Skeletal muscle tissue (tissue), 4 donors: Measurements from ENCODE around the gene PCP4. TPM values are rescaled to one million over a fixed set of nuclear protein-coding genes. Genes with fewer than 3 reads are reported as not detected.

Source experiments
- H3K27ac ChIP-seq: one replicate; pipeline ENCODE4 v1.7.0; 2013; ENCODE audit warnings: mild to moderate bottlenecking, low read depth, low read length, inconsistent platforms
- H3K27me3 ChIP-seq, 3 donors: one replicate each; pipeline ENCODE4 v1.7.0; 2013; ENCODE audit warnings: low read length in 3 of 3; ENCODE audit not compliant: control insufficient read depth in 3 of 3, insufficient read depth in 3 of 3
- H3K36me3 ChIP-seq, 3 donors: one replicate each; pipeline ENCODE4 v1.7.0; 2013; ENCODE audit warnings: low read length in 3 of 3; ENCODE audit not compliant: control insufficient read depth in 3 of 3, insufficient read depth in 3 of 3
- H3K4me1 ChIP-seq, 3 donors: one replicate each; pipeline ENCODE4 v1.7.0; 2013; ENCODE audit warnings: low read length in 3 of 3, mild to moderate bottlenecking in 3 of 3; ENCODE audit not compliant: control insufficient read depth in 3 of 3, insufficient read depth in 3 of 3
- H3K4me3 ChIP-seq, 3 donors: one replicate each; pipeline ENCODE4 v1.7.0; 2013; ENCODE audit warnings: low read length in 3 of 3
- H3K9ac ChIP-seq, 3 donors: one replicate each; pipeline ENCODE4 v1.7.0; 2013; ENCODE audit warnings: low read length in 3 of 3, mild to moderate bottlenecking in 3 of 3, moderate library complexity in 2 of 3, low read depth in 1 of 3
- H3K9me3 ChIP-seq, 3 donors: one replicate each; pipeline ENCODE4 v1.7.0; 2013; ENCODE audit warnings: low read length in 3 of 3; ENCODE audit not compliant: control insufficient read depth in 3 of 3
- total RNA-seq: library from RNA; depleted of rRNA; stranded (reverse); fragments of >200 nt; gene quantifications from one replicate; pipeline ENCODE4 v1.2.3, GENCODE V29; 2014
- donor health status: Osteomylitis.

Gene PCP4
- total RNA-seq, 1 donor from 2014 or later = not detected

DNA sequence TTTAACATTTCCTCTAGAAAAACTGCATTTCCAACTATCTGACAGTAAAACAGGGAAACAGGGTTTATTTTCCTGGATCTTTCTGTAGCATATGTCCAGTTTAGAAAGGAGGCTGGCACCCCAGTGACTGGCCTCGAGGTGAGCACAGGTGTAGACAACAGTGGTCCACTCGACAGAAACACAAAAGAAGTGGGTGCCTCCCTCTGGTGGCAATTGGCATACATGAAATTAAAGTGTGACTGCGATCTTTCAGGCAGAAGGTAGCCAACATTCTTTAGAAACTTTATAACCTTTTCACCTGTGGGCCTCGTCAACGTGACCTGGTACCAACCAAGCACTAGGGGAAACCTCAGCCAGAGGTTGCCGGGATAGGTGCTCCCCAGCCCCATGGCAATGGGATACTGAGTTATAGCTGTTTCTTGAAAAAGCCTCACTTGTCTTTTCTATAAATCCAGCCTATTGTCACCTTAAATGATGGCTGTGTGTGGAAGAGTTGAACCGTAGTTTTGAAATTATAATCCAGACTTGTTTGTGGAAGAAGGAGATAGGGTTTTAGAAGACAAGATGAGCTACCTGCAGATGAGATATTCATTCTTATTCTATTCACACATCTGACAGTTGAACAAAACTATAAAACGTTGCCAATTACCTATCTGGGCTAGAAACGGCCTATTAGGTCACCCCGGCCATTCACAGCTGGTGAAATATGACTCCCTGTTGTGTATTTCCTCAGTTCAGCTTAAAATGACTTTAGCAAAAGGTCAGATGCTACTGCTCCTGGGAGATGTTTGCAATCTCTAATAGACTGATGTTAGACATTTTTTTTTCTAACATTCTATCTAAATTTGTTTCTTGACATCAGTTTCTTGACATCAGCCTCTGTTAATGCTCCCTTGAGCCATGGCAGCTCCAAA is 44.3 kb downstream of the PCP4 start:
- H3K27ac ChIP-seq = no peak overlapping the region
- no peak overlapping the region for H3K9ac ChIP-seq
- H3K4me1 ChIP-seq = no peaks in the 10 kb centered on the region
- no peaks in the 10 kb centered on the region for H3K9me3 ChIP-seq
- H3K4me3 ChIP-seq = no peak overlapping the region
- H3K36me3 ChIP-seq = no peaks in the 10 kb centered on the region
- peaks cover 0 to 8% (median 0%) of the 10 kb centered on the region in 3 donors for H3K27me3 ChIP-seq

DNA sequence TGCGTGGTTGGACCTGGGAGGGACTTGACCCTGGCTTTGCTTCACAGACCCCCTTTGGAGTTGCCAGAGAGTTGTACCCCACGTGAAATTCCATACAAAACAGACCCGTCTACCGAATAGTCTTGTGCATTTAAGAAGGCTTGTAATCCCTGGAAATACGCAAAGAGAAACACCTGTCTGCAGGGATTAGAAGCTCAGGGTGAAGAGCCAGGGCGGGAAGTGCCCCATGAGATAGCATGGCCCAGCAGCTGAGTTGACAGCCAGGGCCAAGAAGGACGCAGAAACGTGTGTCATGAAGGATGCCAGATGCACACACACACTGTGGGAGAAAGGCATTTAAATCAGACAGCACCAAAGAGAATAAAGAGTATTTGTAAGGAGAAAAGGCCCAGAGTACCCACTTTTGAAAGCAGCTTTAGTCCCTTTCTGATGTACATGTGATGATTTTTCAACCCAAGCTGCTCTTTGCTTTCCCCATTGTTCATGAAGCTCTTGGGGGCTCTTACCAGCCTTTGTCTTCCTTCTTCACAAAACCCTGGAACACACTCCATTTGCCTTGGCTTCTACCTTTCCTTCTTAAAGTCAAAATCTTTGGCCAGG is 46.6 kb downstream of the PCP4 start:
- Histone ChIP-seq H3K4me3 (no peak overlapping the region), H3K9ac (no peak overlapping the region), H3K27ac (no peak overlapping the region), H3K4me1 (no peaks in the 10 kb centered on the region), H3K9me3 (no peaks in the 10 kb centered on the region), H3K36me3 (no peaks in the 10 kb centered on the region), H3K27me3 (peaks cover 0 to 14% (median 0%) of the 10 kb centered on the region in 3 donors)

DNA sequence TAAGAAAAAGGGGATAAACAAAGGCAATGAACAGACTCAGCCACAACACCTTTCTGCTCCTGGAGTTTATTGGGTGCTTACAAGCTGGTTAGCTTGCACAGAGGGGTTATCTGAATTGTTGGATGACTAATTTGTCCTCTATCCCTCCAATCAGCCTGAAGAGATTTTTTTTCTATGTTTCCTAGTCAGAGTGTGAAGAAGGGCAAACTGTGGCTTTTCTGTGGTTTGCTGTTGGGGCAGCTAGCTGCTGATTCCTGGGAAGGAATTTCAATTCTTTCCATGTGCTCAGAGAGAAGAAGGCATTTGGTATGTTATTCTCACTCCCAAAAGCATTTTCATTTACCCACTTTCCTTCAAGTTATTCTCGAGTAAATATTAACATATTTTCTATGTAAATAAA is 48.6 kb downstream of the PCP4 start:
- H3K36me3 ChIP-seq = no peaks in the 10 kb centered on the region
- no peak overlapping the region for H3K27ac ChIP-seq
- no peak overlapping the region for H3K9ac ChIP-seq
- H3K9me3 ChIP-seq = no peaks in the 10 kb centered on the region
- H3K4me1 ChIP-seq = no peaks in the 10 kb centered on the region
- H3K4me3 ChIP-seq = no peak overlapping the region
- peaks cover 0 to 12% (median 0%) of the 10 kb centered on the region in 3 donors for H3K27me3 ChIP-seq

DNA sequence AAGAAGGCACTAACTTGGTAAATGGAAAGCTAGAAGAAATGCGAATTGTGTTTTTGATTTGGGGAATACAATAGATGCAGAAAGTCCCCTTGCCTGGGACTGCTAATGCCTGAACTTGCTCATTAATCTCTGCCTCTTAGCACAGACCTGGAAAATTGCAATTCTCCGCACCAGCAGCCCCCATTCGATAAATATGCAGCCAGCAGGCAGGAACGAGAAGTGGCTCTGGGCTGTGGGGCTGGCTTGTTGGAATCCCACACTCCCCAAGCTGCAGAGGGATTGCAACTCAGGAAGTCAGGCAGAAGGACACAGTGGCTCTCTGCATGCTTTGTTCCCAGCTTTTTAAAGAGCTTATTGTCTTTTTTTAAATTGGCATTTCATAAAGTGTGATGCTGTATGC is 51.3 kb downstream of the PCP4 start:
- no peaks in the 10 kb centered on the region for H3K9me3 ChIP-seq
- H3K27ac ChIP-seq = no peak overlapping the region
- peaks cover 0 to 13% (median 0%) of the 10 kb centered on the region in 3 donors for H3K27me3 ChIP-seq
- H3K9ac ChIP-seq = no peak overlapping the region
- no peak overlapping the region for H3K4me3 ChIP-seq
- H3K4me1 ChIP-seq = no peaks in the 10 kb centered on the region
- H3K36me3 ChIP-seq = no peaks in the 10 kb centered on the region

DNA sequence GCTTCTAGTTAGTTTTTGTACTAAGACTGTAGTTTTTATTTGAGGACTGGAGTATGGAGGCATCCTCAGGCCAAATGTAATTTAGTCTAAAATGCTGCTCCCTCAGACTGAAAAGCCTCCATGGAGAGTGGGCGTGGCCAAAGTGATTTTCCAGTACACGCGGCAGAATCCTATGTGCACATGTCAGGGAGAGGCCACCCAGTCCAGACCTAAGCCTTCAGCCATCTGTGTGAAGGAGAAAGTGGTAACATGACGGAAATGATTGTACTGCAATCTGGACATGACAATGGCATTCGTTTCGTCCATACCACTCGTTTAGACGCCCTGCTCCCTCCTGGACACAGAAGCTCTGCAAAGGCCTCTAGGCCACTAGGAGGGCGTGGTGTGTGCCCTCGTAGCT is 56.2 kb downstream of the PCP4 start:
- Histone ChIP-seq H3K4me3 (no peak overlapping the region), H3K36me3 (no peaks in the 10 kb centered on the region), H3K4me1 (no peaks in the 10 kb centered on the region), H3K9me3 (no peaks in the 10 kb centered on the region), H3K27me3 (peaks cover 0 to 7% (median 0%) of the 10 kb centered on the region in 3 donors), H3K27ac (no peak overlapping the region), H3K9ac (no peak overlapping the region)

DNA sequence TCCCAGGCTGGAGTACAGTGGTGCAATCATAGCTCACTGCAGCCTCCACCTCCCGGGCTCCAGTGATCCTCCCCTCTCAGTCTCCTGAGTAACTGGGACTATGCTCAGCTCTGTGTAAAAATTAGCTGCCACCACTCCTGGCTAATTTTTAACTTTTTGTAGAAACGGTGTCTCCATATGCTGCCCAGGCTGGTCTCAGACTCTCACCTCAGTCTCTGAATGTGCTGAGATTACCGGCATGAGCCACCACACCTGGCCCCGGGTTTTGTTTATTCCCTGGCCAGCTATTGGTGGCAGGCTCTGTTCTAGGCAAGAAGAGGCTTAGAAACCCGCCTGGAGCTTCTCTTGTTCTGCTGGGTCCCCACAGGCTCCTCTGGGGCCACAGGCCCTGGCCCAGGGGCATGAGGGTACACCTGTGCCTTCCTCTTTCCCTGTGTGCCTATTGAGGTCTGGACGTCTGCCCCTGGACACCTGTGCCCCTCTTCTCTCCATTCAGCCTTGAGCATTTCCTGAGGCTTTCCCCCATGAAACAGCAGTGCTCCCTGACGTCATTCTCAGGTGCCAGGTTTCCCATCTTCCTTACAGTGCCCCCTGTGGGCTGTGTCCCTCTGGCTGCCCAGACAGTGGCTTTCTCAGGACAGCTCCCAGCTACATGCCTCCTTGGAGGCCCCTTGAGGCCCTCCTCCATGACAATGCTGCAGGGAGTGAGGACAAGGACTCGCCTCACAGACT is 57.5 kb downstream of the PCP4 start:
- Histone ChIP-seq H3K27ac (no peak overlapping the region), H3K27me3 (peaks cover 0 to 3% (median 0%) of the 10 kb centered on the region in 3 donors), H3K4me1 (no peaks in the 10 kb centered on the region), H3K36me3 (no peaks in the 10 kb centered on the region), H3K9ac (no peak overlapping the region), H3K9me3 (no peaks in the 10 kb centered on the region), H3K4me3 (no peak overlapping the region)

DNA sequence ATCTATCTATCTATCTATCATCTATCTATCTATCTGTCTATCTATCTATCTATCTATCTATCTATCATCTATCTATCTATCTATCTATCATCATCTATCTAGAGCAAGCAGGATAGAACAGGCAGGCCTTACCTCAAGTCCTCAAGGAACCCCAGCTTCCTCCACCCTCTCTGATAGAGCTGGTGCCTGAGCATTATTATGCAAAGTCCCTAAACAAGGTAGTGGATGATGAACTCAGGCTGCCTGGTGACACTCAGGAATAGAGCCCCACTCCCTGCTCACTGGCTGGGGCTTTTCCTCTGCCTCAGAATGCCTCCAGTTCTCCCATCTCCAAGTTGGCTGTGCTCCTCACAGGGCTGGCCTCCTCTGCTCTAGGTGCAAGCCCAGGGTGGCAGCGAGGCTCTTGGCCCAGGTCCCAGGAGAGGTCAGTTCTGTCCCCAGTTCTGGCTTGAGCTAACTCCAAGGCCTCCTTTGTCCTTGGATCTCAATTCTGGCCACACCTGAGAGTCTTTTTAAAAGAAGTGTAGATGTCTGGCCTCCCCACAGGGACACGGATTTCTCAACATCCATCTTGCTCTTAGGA is 60.2 kb downstream of the PCP4 start:
- Histone ChIP-seq H3K4me3 (no peak overlapping the region), H3K9me3 (peaks cover 0 to 2% (median 0%) of the 10 kb centered on the region in 3 donors)

DNA sequence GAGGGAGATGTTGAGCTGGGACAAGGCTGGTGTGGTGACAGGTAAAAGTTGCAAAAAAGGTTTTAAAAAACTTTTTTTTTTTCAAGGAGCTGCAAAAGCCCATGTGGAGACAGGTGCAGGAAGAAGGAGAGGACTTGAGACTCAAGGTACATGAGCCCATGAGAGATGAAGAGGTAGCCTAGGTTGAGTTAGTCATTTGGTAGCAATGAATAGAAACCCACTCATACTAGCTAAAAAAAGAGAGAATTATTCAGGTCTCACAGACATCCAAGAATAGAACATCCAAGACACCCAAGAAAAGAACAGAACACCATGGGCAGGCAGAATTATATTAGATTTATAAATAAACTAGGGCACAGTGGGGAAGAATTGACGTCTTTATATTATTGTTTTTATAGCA is 65.1 kb downstream of the PCP4 start:
- H3K9me3 ChIP-seq = peaks cover 0 to 2% (median 0%) of the 10 kb centered on the region in 3 donors
- H3K27me3 ChIP-seq = peaks cover 0 to 10% (median 4%) of the 10 kb centered on the region in 3 donors
- no peak overlapping the region for H3K4me3 ChIP-seq
- H3K36me3 ChIP-seq = no peaks in the 10 kb centered on the region
- H3K27ac ChIP-seq = no peak overlapping the region
- H3K9ac ChIP-seq = no peak overlapping the region
- no peaks in the 10 kb centered on the region for H3K4me1 ChIP-seq

More for the DNA sequence above, 60.2 kb downstream of the PCP4 start:
- H3K36me3 ChIP-seq = no peaks in the 10 kb centered on the region
- H3K27me3 ChIP-seq = peaks cover 0 to 10% (median 4%) of the 10 kb centered on the region in 3 donors
- H3K4me1 ChIP-seq = no peaks in the 10 kb centered on the region
- H3K27ac ChIP-seq = no peak overlapping the region
- no peak overlapping the region for H3K9ac ChIP-seq

DNA sequence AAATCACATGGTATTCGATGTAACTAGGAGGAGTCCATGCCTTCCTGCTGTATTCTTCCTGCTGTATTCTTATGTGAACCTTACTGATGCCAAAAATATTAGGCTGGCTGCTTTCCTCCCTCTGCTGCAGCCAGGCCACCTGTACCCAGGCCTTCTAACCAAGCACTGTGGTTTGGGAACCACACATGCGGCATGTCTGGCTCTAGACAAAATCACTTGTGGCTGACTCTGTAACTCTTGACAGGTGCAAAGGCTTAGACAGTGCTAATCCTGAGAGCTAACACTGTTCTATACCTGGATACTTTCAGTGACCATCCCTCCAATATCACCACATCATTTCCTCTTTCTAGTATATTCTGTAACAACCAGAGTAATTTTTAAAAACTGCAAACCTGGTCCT is 67.7 kb downstream of the PCP4 start:
- no peak overlapping the region for H3K27ac ChIP-seq
- no peak overlapping the region for H3K9ac ChIP-seq
- no peaks in the 10 kb centered on the region for H3K4me1 ChIP-seq
- peaks cover 0 to 10% (median 2%) of the 10 kb centered on the region in 3 donors for H3K27me3 ChIP-seq
- peaks cover 0 to 6% (median 2%) of the 10 kb centered on the region in 3 donors for H3K9me3 ChIP-seq
- H3K4me3 ChIP-seq = no peak overlapping the region
- H3K36me3 ChIP-seq = no peaks in the 10 kb centered on the region
